DOHH2 (cell line): ENCODE results near the gene PM20D1.

ENCODE experiments used
- H3F3A ChIP-seq: fragments of 200-600 bp; sonication (generic), shearing (Covaris generic); 2 replicates; pipeline ENCODE4 v1.6.0; 2016; ENCODE audit warnings: antibody characterized with exemption, mild to moderate bottlenecking; ENCODE audit not compliant: control insufficient read depth, insufficient read depth
- H3K27ac ChIP-seq: fragments of 200-600 bp; sonication (generic); 2 replicates; pipeline ENCODE4 v1.5.1; 2014; ENCODE audit warnings: low read depth, mild to moderate bottlenecking, low read length, moderate library complexity
- H3K27me3 ChIP-seq: fragments of 200-600 bp; sonication (generic); 2 replicates; pipeline ENCODE4 v1.6.1; 2014; ENCODE audit warnings: mild to moderate bottlenecking, low read length, mixed read lengths; ENCODE audit not compliant: control insufficient read depth
- H3K36me3 ChIP-seq: fragments of 200-600 bp; sonication (generic); 2 replicates; pipeline ENCODE4 v1.6.1; 2014; ENCODE audit warnings: mild to moderate bottlenecking, low read length, moderate library complexity, mixed read lengths; ENCODE audit not compliant: control insufficient read depth
- H3K4me1 ChIP-seq: fragments of 200-600 bp; sonication (generic); 2 replicates; pipeline ENCODE4 v1.6.1; 2014; ENCODE audit warnings: mild to moderate bottlenecking, low read length, mixed read lengths; ENCODE audit not compliant: control insufficient read depth
- H3K4me2 ChIP-seq: fragments of 200-600 bp; sonication (generic); 2 replicates; pipeline ENCODE4 v1.6.0; 2014; ENCODE audit warnings: mild to moderate bottlenecking, low read length, moderate library complexity
- H3K4me3 ChIP-seq: fragments of 200-600 bp; sonication (generic); 2 replicates; pipeline ENCODE4 v1.5.1; 2014; ENCODE audit warnings: mild to moderate bottlenecking, low read length, mixed read lengths
- H3K79me2 ChIP-seq: fragments of 200-600 bp; sonication (generic); 2 replicates; pipeline ENCODE4 v1.6.1; 2014; ENCODE audit warnings: mild to moderate bottlenecking, low read length, mixed read lengths; ENCODE audit not compliant: control insufficient read depth
- H3K9me2 ChIP-seq: fragments of 200-600 bp; sonication (generic); replicated peaks from 2 replicates; pipeline ENCODE4 v1.6.1; 2014; ENCODE audit warnings: mild to moderate bottlenecking, low read length, mixed read lengths; ENCODE audit not compliant: control insufficient read depth
- H3K9me3 ChIP-seq: fragments of 200-600 bp; sonication (generic); 2 replicates; pipeline ENCODE4 v1.6.1; 2014; ENCODE audit warnings: antibody characterized with exemption, low read length, mixed read lengths; ENCODE audit not compliant: control insufficient read depth, insufficient read depth
- H4K20me1 ChIP-seq: fragments of 200-600 bp; sonication (generic); 2 replicates; pipeline ENCODE4 v1.6.0; 2014; ENCODE audit warnings: low read depth, mild to moderate bottlenecking, antibody characterized with exemption, low read length, moderate library complexity; ENCODE audit not compliant: control insufficient read depth, insufficient read depth
- EZH2phosphoT487 ChIP-seq: fragments of 200-600 bp; sonication (generic); IDR thresholded peaks from 2 replicates; pipeline ENCODE4 v1.6.1; 2017; ENCODE audit warnings: borderline replicate concordance, mild to moderate bottlenecking, antibody characterized with exemption, low read length, moderate library complexity, mixed read lengths
- TF ChIP-seq, protein P1 (sequence below): fragments of 200-600 bp; sonication (generic); IDR thresholded peaks from one replicate; pipeline ENCODE4 v1.5.1; 2014; ENCODE audit warnings: antibody characterized with exemption, mild to moderate bottlenecking, low read depth, low read length; ENCODE audit not compliant: poor library complexity, severe bottlenecking

Gene PM20D1

DNA sequence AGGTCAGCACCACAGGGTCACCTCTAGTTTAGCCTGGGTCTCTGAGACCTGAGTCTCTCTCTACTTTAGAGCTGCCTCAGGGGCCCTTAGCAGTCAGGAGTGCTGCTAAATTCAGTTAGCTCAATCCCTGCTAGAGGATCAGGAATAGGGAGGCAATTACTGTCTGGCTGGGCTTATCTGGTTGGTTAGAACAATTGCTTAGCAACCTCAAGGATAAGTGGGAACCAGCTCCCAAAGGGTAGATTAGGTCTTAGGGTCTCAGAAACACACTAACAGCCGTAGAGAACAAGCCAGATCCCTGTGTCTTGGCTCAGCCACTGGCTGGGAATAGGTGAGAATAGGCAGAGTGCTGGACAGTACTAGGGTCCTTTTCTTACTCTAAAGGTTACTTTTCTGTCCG is 7.7 kb downstream of the PM20D1 start:
- Histone ChIP-seq H3K27me3 (no peaks in the 10 kb centered on the region), H3F3A (no peaks in the 10 kb centered on the region), H3K36me3 (no peaks in the 10 kb centered on the region), H4K20me1 (no peaks in the 10 kb centered on the region), H3K9me3 (no peaks in the 10 kb centered on the region), H3K79me2 (no peaks in the 10 kb centered on the region), H3K4me1 (peaks cover 8% of the 10 kb centered on the region), H3K9me2 (no peaks in the 10 kb centered on the region), H3K4me2 (no peak overlapping the region), H3K4me3 (no peak overlapping the region), H3K27ac (no peak overlapping the region)
- no peak for TF ChIP-seq EZH2phosphoT487
- TF ChIP-seq, protein P1, sequence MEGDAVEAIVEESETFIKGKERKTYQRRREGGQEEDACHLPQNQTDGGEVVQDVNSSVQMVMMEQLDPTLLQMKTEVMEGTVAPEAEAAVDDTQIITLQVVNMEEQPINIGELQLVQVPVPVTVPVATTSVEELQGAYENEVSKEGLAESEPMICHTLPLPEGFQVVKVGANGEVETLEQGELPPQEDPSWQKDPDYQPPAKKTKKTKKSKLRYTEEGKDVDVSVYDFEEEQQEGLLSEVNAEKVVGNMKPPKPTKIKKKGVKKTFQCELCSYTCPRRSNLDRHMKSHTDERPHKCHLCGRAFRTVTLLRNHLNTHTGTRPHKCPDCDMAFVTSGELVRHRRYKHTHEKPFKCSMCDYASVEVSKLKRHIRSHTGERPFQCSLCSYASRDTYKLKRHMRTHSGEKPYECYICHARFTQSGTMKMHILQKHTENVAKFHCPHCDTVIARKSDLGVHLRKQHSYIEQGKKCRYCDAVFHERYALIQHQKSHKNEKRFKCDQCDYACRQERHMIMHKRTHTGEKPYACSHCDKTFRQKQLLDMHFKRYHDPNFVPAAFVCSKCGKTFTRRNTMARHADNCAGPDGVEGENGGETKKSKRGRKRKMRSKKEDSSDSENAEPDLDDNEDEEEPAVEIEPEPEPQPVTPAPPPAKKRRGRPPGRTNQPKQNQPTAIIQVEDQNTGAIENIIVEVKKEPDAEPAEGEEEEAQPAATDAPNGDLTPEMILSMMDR = no peak

DNA sequence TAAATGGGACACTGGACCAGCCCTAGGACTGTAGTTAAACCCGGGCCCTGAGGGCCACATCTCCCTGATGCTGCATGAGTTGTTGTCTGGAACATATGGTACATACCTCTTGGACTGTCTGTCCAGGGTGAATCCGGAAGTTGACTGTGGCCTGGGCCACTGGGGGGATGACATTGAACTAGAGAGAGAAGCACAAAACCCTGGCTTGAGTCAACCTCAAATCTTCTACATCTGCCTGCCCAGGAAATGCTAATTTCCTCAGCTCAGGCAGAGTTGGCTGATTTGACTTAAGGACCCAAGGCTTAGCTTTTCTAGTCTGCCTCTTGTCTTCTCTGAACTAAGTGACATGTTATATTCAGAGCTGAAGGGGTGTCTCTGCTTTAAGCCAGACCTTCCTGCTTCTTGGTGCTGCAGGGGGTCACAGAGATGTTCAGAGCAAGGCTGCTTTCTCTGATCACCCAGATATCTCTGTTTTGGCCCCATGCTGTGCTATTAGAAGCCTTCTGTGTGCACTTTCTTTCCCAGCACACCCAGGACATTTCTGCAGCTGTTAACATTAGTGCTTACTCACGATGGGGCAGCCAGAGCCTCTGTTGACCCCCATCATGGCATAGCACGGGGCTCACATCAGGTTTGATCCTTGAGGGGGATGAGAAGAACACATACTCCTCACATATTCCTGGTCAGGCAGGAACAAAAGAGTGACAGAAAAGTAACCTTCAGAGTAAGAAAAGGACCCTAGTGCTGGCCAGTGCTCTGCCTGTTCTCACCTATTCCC is 9.6 kb downstream of the PM20D1 start:
- H3K36me3 ChIP-seq = no peaks in the 10 kb centered on the region
- H3K9me3 ChIP-seq = no peaks in the 10 kb centered on the region
- H3K79me2 ChIP-seq = no peaks in the 10 kb centered on the region
- no peak overlapping the region for H3K4me2 ChIP-seq
- H3F3A ChIP-seq = no peaks in the 10 kb centered on the region
- no peaks in the 10 kb centered on the region for H3K27me3 ChIP-seq
- no peak for TF ChIP-seq EZH2phosphoT487
- TF ChIP-seq, protein P1 = no peak
- no peaks in the 10 kb centered on the region for H4K20me1 ChIP-seq
- H3K4me1 ChIP-seq = peaks cover 8% of the 10 kb centered on the region
- H3K9me2 ChIP-seq = no peaks in the 10 kb centered on the region
- H3K27ac ChIP-seq = no peak overlapping the region
- no peak overlapping the region for H3K4me3 ChIP-seq

DNA sequence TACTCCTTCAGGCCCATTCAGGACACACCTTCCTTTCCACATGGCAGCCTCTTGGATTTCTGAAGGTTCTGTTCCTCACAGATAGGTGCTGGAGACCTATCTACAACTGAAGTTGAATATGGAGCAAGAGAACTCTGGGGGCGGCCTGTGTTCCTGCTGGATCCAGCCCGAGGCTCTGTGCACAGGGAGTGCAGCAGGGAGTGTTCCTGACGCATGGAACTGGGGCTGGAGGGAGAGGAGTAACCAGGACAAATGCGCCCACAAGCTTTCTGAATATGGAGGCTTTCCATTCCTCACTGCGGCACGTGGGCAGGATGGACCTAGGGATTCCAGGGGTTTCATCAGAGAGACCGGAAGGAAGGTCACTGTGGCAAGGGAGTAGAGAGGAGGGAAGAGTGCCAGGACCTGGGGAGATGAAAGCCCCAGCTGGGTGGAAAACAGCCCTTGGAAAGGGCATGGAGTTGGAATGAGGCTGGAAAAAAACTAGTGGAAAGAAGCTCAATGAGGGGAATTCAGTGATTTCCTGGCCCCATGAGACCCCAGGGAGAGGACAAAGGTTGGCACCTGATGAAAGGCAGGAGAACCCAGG is 12.5 kb downstream of the PM20D1 start:
- Histone ChIP-seq H3K4me3 (no peak overlapping the region), H3K9me2 (no peaks in the 10 kb centered on the region), H3K27ac (no peak overlapping the region), H3K9me3 (no peaks in the 10 kb centered on the region), H3F3A (no peaks in the 10 kb centered on the region), H4K20me1 (0 out of 2 replicates have a peak, but pooled peaks cover 1% of the 10 kb centered on the region), H3K4me1 (peaks cover 18% of the 10 kb centered on the region), H3K4me2 (no peak overlapping the region), H3K36me3 (no peaks in the 10 kb centered on the region), H3K79me2 (no peaks in the 10 kb centered on the region), H3K27me3 (no peaks in the 10 kb centered on the region)
- no peak for TF ChIP-seq EZH2phosphoT487
- TF ChIP-seq, protein P1 = no peak
